HG02610 (cell line): ENCODE results near the gene VTI1A.

Experiments used
- ATAC-seq: cut with Tn5 transposase; IDR thresholded peaks from one replicate; pipeline ENCODE4 v1.9.1; 2021; ENCODE audit warnings: mild to moderate bottlenecking, moderate library complexity; ENCODE audit not compliant: unreplicated experiment

VTI1A gene

DNA sequence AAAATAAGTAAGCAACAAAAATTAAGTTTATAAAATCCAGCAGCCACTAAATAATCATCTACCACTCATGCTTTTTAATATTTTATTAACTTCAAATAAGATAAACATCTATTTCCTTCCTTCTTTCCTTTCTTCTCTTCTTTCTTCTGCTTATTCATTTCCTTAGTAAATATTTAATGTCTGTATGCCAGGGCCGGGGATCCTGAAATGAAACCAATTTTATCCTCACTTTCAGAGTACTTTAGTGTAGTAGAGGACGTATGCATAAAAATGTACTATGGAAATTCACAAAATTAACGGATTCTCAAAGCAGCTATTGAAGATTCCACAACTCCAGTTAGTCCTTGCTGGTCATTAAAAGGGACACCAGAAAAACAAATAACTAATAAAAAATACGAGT lies 224.7 kb downstream of the VTI1A start:
- no peak for ATAC-seq

DNA sequence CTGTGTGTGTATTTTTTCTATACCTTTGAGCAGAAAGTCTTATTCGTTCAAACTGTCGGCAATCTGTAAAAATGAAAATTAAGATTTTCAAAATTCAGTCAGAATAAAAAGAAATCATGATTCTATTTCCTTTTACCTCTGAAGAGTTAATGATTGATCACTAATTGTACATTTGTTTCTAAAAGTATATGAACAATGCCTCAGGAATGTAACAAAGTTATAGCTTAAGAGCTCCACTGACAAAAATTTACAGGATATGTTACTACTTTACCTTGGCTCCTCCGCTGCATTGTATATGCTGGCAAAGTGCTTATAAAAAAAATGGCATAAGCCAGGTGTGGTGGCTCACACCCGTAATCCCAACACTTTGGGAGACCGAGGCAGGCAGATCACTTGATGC lies 225.7 kb downstream of the VTI1A start:
- no peak for ATAC-seq

DNA sequence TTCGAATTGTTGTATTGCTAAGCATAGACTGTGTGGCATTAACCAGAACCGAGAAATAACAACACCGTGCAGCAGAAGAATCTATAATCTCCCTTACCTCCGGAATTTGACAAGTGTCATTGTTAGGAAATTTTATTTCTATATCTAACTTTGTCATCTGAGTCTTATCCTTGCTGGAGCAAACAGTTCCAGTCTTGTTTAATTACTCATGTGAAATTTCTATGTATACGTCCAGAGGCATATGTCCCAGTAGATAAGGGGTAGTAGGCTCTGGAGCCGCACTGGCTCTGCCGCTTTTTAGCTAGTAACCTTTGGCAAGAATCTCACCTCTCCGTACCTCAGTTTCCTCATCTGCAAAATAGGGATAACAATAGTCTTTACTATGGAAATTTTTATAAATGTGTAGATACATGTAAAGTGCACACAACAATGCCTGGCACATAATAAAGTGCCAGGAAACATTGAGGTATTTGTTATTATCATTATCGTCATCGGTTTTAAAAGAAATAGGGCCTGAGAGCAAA lies 228.6 kb downstream of the VTI1A start:
- no peak for ATAC-seq

DNA sequence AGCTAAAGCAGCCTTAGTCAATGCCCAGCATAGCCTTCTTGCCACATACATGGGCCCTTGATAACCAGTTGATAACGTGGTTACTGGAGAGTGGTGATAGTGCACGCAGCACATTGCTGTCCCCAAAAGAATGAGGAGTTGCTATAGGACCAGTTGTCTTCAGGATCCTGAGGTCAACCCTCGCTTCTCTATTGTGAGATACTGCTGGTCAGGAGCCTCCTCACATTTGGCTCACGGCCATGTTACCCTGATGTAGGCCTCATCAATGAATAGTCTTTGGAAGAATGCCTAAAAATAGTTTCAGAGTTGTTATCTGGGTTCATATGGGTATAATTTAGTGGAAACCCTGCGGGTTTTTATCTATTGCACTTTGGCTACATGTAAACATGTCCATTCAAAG lies 230.7 kb downstream of the VTI1A start:
- no peak for ATAC-seq

DNA sequence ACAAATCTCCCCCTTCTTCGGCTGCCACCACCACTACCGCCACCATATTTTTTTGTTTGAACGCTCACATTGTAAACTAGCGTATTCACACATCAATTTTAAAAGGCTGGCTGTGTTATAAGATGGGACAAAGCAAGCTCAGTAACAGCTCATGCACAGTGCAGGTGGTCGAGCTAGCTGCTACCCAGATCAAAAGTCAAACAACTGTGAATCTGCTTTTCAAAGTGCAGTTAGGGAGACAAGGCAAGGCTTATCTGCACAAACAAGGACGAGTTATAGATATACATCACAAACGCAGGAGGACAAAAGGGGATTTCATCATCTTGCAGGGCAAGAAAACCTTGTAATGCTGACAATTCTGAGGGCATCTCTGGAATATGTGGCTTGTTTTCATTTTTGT lies 231.6 kb downstream of the VTI1A start:
- no peak for ATAC-seq

DNA sequence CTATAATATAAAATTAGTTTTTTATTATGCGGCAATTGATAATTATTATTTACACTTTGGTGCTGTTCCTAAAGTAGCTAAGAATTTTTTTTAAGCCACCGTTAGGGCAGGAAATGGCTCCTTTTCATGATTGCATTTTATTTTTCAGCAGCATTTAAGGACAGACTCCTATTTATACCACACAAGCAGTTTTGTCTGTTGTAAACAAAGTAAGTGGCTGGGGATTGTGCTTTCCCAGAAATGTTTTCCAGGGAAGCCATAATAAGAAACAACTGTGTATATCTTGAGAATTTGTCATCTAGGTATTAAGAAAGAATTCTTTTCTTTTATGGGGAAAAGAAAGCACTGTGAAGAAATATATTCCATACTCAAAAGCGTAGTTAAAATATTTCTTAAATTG lies 232.0 kb downstream of the VTI1A start:
- ATAC-seq = no peak

DNA sequence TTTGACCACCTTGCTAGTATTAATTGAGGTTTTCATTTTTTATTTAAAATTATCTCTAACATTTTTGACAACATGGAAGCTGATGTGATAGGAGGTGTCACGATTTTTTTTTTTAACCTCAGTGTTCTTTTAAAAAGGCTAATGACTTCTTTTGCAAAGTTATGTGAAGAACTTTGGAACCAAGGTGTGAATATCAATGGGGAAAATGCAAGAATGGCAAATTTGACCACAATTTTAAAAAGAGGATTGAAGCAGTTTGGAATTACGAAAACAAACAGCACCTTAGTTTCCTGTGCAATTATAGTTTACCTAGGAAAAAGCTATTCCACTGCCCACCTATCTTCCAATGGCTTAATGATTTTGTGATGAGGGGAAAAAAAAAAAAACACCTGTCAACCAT lies 232.4 kb downstream of the VTI1A start:
- no peak for ATAC-seq

DNA sequence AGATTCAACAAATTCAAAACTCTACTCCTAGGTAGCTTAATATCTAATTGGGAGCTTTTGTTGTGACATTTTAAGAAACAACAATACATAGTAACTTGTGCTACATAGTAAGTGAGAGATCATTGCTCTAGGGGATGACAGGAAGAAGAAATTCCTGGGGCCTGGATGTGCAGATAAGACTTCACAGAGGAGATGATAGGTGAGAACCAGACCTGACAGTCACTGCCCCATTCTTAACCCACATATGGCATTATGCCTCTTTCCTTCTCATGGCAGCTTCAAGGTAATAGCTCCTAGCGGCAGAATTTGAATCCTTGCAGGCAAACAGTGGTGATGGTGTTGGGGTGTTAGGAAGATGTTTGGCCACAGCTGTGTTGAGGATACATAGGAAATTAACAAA lies 233.6 kb downstream of the VTI1A start:
- ATAC-seq = no peak

DNA sequence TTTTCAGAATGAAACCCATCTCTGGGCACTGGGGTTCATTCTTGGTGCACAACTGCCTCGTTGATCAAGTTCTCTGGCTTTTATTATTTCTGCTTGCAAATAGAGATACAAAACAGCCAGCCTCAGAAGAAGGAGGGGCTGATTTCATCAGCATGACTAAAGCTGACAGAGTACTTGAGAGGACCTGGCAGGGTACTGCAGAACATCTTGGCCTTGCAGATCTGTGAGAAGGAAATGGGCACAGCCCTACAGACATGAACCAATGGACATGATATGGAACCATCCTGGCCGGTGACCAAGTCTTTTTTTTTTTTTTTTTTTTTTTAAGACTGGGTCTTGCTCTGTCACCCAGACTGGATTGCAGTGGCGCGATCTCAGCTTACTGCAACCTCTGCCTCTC lies 240.6 kb downstream of the VTI1A start:
- ATAC-seq = no peak

DNA sequence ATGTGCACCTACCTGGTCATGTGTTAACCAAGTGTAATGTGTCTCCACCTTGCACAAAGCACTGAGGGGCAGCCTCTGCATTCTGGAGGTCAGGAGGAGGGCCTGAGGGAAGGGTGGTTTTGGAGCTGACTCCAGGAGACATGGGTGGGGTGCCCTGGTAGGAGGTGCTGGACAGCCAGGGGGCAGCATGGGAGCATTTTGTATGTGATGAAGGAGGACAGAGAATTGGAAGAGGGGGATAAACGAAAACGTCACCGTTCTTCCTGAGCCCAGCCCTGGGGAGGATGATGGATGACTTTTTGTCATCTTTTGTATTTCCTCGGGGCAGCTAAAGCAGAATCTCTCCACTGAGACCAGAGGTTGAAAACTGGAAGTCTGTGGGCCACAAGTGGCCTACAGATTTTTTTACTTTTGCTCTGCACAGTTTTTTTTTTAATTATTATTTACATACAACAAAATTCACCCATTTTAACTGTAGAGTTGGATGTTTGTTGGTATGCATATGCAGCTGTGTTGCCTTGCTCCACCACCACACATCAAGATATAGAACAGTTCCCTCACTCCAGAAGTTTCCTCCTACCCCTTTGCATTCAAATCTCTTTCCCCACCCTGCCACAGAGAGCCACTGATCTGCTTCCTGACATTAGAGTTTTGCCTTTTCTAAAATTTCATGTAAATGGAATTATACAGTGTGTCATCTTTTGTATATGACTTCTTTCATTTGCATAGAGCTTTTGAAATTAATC lies 242.5 kb downstream of the VTI1A start:
- no peak for ATAC-seq

DNA sequence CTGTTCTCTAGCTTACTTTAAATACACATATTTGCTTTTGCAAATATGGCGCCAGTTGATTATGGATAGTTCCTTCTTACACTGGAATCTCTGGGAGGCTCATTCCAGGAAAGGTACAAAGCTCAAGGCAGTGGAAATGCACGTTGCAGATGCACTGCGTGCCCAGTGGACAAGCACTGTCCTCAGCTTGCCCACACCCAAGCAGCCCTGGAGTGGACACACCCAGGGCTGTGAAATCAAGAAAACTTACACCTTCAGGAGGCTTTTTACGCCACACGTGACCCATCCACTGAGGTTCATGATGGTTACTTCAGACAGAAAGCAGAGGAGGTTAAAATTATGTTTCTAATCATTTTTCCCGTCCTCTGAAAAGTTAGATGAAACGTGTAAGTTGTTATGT lies 248.5 kb downstream of the VTI1A start:
- no peak for ATAC-seq

DNA sequence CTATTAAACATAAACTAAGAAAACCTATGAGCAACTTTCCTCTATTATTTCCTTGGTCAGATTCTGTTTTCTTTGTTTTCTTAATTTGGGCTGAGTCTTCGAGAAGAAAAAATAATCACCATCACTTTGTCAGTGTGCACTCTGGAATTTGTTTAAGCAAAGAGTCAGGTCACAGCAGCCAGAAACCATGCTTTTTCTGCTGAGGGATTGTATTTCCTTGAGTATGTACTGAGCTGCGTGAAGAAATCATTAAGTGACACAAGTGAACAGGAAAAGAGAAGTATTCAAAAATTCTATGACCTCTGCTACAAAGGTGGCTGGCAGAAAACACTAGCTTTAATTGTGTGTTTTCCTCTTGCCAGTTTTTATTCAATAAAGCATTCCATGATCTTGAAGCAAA lies 249.6 kb downstream of the VTI1A start:
- no peak for ATAC-seq

DNA sequence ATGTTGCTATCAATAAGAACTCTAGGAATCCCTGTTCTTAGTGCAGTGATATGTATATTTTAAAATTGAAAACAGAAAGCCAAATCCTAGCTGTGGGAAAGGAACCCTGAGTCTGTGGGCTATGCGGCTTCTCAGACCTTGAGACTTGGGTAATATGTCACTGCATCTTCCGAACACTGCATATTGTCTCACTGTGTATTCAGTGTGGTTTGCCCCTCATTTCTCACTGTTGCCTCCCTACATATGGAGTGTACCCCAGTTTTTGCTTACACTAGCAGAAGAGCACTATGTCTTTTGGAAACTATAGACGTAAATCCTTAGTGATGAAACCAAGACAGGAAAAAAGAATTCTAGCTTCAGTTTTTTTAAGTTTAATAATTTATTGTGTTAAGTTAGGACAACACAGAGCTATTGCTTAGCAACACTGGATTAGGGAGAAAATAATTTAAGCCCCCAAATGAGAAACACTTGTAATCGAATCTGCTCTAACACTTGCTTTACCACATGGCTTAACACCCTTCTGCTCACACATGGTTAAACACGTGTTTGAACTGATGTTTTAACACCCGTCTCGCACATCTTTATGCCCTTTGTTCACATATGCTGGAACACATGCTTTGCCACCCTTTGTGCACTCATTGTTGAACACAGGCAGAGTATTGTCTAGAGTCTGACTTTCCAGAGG lies 251.3 kb downstream of the VTI1A start:
- ATAC-seq = no peak

DNA sequence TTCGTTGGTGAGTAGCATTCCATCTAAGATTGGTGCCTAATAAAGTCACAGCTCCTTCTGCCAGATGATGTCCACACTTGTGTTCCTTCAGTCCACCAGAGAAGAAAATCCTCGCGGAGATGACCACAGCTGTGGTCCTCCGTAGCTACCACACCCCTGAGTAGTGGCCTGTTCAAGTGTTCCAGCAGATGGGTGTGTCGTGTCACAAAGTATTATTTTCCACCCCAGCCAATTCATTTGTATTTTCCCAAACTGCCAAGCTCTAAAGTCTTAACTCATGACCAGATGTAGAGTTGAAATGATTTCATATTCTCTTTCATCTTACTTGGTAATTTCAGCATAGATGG lies 251.8 kb downstream of the VTI1A start:
- no peak for ATAC-seq

DNA sequence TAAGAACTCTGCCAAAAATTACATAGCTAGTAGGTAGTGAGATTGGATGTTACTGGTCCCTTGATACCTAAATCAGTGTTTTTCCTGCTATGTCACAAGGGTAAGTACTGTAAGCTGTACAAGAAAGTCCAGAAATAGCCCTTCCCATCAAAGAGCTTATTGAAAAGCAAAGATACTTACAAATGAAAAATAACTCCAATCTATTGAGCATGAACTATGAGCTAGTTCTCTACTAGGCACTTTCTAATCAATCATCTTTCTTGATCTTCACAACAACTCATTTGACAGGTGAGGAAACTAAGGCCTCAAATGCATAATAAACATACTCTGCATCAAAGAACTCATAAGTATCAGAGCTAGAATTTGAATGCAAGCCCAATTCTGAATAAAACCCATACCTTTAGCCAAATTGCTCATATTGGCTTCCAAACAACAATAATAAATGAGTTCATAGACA lies 253.2 kb downstream of the VTI1A start:
- no peak for ATAC-seq

DNA sequence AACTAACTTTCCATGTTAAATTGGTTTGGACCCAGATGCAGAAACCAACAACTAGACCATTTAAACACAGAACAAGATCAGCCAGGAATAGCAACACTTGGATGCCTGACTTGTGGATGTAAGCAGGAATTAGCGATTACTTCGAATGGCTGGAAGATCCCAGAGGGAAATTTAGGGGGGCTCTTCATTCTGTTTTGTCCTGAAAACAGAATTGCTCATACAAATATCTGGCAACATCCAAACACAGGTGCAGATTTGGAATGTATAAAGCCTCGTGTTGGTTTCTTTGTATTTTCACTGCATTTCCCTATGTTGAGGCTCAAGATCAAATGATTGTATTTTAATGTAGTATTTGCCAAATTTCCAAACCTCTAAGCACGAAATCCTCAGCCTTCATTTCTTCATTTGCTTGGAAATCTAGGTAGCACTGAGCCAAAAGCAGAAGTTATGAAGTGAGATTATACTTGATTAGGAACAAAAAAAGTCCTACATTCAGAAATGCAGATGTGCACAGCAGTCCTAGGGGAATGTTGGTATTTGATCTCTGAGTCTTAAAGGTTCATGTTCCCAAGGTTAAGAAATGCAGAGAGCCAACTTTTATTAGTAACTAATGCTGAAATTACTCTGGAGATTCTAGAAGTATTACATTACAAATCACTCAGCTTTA lies 254.3 kb downstream of the VTI1A start:
- no peak for ATAC-seq

DNA sequence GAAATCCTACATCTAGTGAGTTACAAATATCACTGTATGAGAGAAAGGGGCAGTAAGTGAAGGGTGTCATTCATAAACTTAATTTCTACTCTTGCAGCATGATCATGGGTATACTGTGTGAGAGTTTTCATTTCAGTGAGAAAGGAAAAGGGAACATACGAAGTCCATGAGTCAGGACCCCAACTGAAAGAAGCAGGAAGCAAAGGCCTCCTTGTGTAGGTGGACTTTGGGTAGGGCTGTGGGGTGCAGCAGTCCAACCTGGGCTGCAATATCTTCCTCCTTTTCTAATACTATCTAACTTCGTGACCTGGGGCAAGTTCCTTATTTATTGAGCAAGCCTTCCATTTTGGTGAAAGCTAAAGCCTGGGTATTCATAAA lies 254.9 kb downstream of the VTI1A start:
- ATAC-seq = no peak

DNA sequence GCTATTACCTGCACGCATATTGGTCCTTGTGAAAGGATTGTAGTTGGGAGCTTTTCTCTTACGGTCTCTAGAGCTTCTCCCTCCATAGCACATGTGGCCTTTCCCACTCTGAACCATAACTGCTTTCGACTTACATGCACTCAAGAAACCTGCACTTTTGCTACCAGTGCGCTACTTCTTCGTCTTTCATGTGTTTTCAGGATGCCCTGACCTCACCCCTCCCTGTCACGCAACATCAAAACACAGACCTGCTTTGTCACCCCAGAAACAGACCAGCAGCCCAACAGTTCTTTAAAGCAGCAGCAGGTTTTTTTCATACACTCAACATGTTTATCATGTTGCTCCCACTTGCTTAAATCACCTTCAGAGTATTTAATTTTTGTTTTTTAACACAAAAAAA lies 259.6 kb downstream of the VTI1A start:
- ATAC-seq = no peak

DNA sequence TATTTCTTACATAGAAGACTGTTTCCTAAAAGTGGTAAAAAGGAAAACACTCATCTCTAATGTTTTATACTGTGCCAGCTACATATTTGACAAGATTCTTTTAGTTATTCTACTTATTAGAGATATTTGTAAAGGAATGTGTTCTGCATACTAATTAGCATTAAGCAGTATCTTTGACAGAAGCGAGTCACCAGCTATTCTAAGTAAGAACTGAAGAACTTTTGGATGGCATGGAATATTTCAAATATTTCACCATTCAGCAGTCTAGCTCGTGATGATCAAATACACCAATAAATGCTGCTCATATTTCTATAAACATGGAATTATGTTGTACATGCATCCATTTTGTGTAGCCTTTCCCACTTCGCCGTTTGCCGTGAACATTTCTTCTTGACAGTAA lies 261.4 kb downstream of the VTI1A start:
- no peak for ATAC-seq

DNA sequence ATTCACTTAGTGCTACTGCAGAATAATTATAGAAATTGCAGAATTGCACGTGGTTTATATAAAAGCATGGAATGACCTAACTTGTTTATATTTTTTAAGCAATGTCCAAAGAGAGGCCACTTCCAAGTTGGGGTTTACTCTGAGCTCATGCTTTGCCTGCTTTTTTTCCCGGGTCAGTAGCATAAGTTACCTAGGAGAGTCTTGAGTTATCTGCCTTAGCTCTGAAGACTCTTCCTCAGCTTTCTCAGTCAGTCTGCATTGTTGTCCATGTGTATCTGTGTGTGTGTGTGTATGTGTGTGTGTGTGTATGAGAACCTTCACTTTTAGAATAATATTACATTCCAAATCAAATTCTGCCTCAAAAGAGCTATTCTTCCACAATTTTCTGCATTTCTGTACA lies 263.5 kb downstream of the VTI1A start:
- ATAC-seq = no peak

DNA sequence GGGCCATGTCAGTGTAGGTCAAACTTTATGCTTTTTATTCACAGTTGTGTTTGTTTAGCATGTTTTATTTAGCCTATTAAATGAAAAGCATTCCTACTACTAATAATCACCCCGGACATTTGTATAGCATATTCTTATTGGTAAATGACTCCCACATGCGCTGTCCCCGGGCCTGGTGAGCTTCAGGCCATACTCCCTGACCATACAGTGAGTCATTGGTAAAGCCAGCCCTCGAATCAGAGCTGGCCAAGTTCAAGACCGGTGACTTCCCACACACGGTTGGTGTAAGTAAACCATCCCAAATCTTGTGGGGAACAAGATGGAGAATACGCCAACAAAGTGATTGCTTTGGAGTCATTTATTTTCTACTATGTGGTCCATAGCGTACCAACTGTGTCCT lies 264.4 kb downstream of the VTI1A start:
- ATAC-seq = no peak

DNA sequence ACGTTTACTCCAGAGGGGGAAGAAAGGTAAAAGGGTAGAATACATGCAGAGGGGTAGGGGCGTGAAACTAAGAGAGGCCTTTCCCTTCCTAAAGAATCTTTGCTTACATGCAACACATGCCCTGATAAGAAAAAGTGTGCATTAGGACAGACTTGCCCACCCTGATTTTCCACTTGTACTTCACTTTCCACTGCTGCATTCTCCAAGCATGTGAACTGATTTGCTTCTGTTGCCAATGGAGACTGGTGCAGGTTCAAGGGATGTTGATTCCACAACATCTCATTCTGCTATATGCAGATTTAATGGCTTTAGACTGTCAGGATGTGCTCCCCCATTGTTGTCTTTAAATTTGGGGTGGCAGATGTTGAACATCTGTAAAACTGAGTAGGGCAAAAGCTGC lies 265.5 kb downstream of the VTI1A start:
- no peak for ATAC-seq
